ENCODE measurements around the gene ROBO1.

ROBO1 gene

DNA sequence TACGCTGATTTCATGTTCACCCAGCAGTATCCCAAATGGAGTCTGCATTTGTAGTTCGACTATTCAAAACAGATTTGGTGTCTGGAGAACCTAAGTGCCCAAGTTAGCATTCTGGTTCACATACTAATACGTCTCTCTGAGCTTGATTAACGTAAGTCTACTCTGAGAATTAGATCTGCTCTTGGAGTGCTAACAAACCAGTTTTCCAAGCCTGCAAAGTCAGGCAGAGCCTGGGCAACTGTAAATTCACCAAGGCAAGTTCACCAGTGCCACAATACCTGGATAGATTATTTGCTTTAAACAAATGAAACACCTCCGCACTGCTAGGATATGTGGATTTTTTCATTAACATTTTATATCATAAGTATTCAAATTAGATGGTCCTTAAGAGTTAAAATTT lies 912.6 kb downstream of the ROBO1 start:
- Mint-ChIP-seq H3K9me3 (peaks cover 25% of the 10 kb centered on the region), H3K4me1 (no peaks in the 10 kb centered on the region), H3K27me3 (no peaks in the 10 kb centered on the region), H3K4me3 (no peak overlapping the region), H3K27ac (ENCODE audit: low read depth) (no peak overlapping the region), H3K36me3 (ENCODE audit: insufficient read depth) (no peaks in the 10 kb centered on the region)
- ATAC-seq (replicated peaks; ENCODE audit: extremely low read depth, poor library complexity, severe bottlenecking) (no peak), DNase-seq (ENCODE audit: low spot score in 2 of 2) (no peak)

DNA sequence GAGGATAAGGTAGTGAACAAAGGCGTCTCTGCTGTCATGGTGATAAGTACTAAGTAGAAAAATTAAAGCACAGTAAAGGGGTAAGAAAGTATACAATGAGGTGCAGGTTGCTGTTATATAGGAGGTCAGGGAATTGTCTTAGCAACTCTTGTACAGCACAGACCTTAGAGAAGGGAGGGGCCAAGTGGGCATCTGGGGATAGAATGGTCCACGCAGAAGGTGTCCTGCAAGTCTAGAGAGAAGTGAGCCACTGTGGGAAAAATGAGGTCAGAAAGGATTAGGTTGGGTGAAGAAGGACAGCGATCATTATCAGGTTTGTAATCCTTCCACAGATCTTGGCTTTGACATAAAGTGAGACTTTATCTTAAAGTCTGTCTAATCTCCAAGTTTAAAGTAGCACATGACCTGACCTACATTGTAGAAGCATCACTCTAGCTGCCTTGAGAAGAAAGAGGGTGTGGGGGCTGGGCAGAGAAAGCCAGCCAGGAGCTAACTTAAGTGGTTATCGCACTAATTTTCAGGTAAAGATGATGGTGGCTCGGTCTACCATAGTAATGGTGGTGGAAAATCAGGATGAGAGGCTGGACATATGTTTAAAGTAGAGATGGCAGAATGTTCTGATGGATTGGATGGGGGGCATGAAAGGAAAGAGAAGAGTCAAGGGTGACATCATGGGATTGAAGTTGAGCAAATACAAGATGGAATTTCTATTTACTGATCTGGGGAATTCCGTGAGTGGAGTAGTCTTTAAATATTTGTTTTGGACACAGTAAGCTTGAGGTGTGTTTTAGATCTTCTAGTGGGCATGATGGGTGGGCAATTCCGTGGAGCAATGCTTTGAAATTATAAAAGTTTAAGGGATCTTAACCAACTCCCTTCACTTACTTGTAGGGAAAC lies 919.2 kb downstream of the ROBO1 start:
- Mint-ChIP-seq H3K27me3 (no peaks in the 10 kb centered on the region), H3K9me3 (peaks cover 22% of the 10 kb centered on the region), H3K27ac (ENCODE audit: low read depth) (no peak overlapping the region), H3K36me3 (ENCODE audit: insufficient read depth) (no peaks in the 10 kb centered on the region), H3K4me1 (no peaks in the 10 kb centered on the region), H3K4me3 (no peak overlapping the region)
- ATAC-seq (replicated peaks; ENCODE audit: extremely low read depth, poor library complexity, severe bottlenecking) (no peak), DNase-seq (ENCODE audit: low spot score in 2 of 2) (no peak)

DNA sequence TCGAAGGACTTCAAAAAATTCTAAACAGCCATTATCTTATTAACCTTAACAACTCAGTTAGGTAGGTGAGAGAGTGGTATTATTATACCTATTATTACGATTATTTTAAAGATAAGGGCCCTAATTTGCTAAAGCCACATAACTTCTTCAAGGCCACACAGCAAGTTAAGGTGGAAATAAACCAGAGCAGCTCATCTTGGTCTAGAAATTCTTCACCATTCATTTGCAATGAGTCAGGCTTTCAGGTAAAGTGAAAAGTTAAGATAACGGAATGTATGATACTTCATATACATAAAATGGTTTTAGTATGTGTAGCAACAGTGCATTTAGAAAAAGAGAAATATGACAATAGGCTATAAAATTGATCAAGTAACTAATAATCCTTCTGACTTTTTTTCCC lies 920.2 kb downstream of the ROBO1 start:
- DNase-seq (ENCODE audit: low spot score in 2 of 2): no peak
- Mint-ChIP-seq H3K4me1 (no peaks in the 10 kb centered on the region), H3K36me3 (ENCODE audit: insufficient read depth) (no peaks in the 10 kb centered on the region), H3K27me3 (no peaks in the 10 kb centered on the region), H3K4me3 (no peak overlapping the region), H3K27ac (ENCODE audit: low read depth) (no peak overlapping the region), H3K9me3 (peaks cover 16% of the 10 kb centered on the region)
- no peak for ATAC-seq (replicated peaks; ENCODE audit: extremely low read depth, poor library complexity, severe bottlenecking)

DNA sequence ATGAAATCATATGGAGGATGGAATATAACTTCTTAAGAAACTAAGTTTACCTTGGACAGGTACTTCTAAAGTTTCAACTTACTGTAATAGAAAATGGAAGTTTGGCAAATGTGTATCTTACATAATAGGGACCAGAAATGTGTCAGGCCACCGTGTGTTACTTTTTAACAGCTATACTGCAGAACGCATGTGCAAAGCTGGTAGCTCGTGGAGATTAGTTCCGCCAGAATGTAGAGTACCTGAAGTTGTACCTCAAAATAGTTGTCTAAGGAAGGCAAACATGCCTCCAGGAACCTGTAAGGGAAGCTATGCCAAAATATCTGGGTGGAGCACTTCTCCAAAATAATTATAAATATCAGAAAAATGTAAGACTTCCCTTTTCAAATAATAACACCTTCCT lies 920.6 kb downstream of the ROBO1 start:
- Mint-ChIP-seq H3K4me3 (no peak overlapping the region), H3K27me3 (no peaks in the 10 kb centered on the region), H3K27ac (ENCODE audit: low read depth) (no peak overlapping the region), H3K36me3 (ENCODE audit: insufficient read depth) (no peaks in the 10 kb centered on the region), H3K9me3 (peaks cover 12% of the 10 kb centered on the region), H3K4me1 (no peaks in the 10 kb centered on the region)
- no peak for ATAC-seq (replicated peaks; ENCODE audit: extremely low read depth, poor library complexity, severe bottlenecking)
- DNase-seq (ENCODE audit: low spot score in 2 of 2): no peak

DNA sequence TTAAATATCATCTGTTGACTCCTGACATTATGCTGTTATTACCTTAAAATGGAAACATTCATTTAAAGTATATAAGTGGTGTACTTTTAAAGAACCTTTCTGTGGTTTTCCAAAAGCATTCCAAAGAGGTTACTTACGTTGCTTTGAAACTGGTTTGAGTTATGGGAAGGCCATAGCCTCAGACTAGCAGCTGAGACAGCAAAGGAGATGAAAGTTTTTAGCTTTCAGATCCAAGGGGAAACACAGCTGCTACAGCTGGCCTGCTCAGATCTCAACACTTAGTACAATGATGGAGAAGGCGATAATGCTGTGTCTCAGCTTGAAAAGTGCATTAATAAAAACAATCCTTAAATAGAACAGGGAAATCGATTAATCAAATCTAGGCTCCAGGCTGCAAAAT lies 921.1 kb downstream of the ROBO1 start:
- H3K4me1 Mint-ChIP-seq: no peaks in the 10 kb centered on the region
- no peaks in the 10 kb centered on the region for H3K27me3 Mint-ChIP-seq
- no peaks in the 10 kb centered on the region for H3K36me3 Mint-ChIP-seq (ENCODE audit: insufficient read depth)
- no peak for DNase-seq (ENCODE audit: low spot score in 2 of 2)
- ATAC-seq (replicated peaks; ENCODE audit: extremely low read depth, poor library complexity, severe bottlenecking): no peak
- H3K27ac Mint-ChIP-seq (ENCODE audit: low read depth): no peak overlapping the region
- H3K4me3 Mint-ChIP-seq: no peak overlapping the region
- H3K9me3 Mint-ChIP-seq: peaks cover 11% of the 10 kb centered on the region

DNA sequence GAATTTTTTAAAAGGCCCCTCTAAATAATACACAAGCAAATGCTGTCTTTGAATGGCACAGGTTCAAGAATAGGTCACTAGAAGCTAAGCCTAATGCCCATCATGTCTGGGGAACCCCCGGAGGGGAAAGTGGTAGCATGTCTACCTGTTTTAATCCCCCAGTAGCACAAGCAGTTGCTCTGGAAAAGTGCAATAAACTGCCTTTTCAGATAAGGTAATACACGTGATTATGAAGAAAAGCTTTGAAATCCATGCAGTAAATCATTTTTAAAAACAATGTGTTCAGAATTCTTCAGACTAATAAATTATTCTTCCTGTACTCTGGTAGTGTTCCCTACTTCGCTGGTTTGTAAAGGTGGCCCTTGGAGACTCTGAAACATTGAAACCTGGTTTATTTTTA lies 922.2 kb downstream of the ROBO1 start:
- DNase-seq (ENCODE audit: low spot score in 2 of 2) (no peak), ATAC-seq (replicated peaks; ENCODE audit: extremely low read depth, poor library complexity, severe bottlenecking) (no peak)
- Mint-ChIP-seq H3K4me1 (no peaks in the 10 kb centered on the region), H3K36me3 (ENCODE audit: insufficient read depth) (no peaks in the 10 kb centered on the region), H3K4me3 (no peak overlapping the region), H3K27ac (ENCODE audit: low read depth) (no peak overlapping the region), H3K27me3 (no peaks in the 10 kb centered on the region), H3K9me3 (peaks cover 11% of the 10 kb centered on the region)

DNA sequence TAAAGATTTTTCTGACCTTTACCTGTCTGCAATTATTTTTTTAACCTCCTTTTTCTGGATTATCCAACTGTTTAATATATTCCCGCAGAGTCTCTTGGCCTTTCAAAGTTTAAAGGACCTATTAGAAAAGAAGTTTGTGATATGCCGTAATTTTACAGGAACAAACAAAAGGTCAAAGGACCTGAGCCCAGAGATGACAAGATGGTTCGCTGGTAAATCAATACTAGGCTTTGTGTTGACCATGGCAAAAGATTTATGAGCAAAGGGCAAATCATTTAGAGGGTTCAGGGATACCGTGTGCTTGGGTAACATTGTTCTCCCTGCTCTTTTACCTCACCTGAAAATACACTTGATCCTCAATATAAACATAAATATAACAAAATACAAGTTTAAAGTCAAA lies 923.5 kb downstream of the ROBO1 start:
- Mint-ChIP-seq H3K36me3 (ENCODE audit: insufficient read depth) (no peaks in the 10 kb centered on the region), H3K9me3 (peaks cover 17% of the 10 kb centered on the region), H3K4me1 (no peaks in the 10 kb centered on the region), H3K27ac (ENCODE audit: low read depth) (no peak overlapping the region), H3K27me3 (no peaks in the 10 kb centered on the region), H3K4me3 (no peak overlapping the region)
- no peak for ATAC-seq (replicated peaks; ENCODE audit: extremely low read depth, poor library complexity, severe bottlenecking)
- no peak for DNase-seq (ENCODE audit: low spot score in 2 of 2)

DNA sequence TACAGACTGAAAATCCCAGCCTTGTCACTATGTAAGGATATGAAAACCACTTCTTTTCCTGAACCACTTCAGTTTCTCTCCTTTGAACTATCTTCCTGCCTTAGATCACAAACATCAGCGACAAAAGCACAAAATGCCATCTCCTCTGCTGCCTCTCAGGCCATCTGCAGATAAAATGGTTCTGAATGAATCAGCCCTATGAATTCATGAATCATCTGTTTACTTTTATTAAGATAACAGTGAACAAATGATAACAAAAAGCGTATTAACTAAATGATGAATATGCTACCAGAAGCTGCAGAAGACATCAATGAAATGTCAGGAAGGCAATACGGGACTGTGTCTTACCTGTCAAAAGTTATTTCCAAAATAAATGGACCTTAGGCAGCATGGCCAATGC lies 928.1 kb downstream of the ROBO1 start:
- Mint-ChIP-seq H3K9me3 (peaks cover 5% of the 10 kb centered on the region), H3K36me3 (ENCODE audit: insufficient read depth) (no peaks in the 10 kb centered on the region), H3K27me3 (no peaks in the 10 kb centered on the region), H3K4me3 (no peak overlapping the region), H3K27ac (ENCODE audit: low read depth) (no peak overlapping the region), H3K4me1 (no peaks in the 10 kb centered on the region)
- no peak for DNase-seq (ENCODE audit: low spot score in 2 of 2)
- ATAC-seq (replicated peaks; ENCODE audit: extremely low read depth, poor library complexity, severe bottlenecking): no peak

DNA sequence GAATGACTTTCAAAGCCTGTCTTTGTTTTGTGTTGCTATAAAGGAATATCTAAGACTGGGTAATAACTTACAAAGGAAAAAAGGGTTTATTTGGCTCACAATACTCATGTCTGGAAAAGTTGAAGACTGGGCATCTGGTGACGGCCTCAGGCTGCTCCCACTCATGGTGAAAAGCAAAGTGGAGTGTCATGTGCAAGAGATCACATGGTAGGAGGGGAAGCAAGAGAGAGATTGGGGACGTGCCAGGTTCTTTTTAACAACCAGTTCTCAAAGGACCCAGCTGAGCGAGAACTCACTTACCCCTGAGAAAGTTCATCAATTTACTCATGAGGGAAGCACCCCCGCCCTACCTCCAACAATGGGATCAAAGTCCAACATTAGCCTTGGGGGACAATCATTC lies 929.4 kb downstream of the ROBO1 start:
- peaks cover 5% of the 10 kb centered on the region for H3K9me3 Mint-ChIP-seq
- H3K4me3 Mint-ChIP-seq: no peak overlapping the region
- H3K36me3 Mint-ChIP-seq (ENCODE audit: insufficient read depth): no peaks in the 10 kb centered on the region
- DNase-seq (ENCODE audit: low spot score in 2 of 2): no peak
- no peaks in the 10 kb centered on the region for H3K27me3 Mint-ChIP-seq
- ATAC-seq (replicated peaks; ENCODE audit: extremely low read depth, poor library complexity, severe bottlenecking): no peak
- no peaks in the 10 kb centered on the region for H3K4me1 Mint-ChIP-seq
- H3K27ac Mint-ChIP-seq (ENCODE audit: low read depth): no peak overlapping the region

DNA sequence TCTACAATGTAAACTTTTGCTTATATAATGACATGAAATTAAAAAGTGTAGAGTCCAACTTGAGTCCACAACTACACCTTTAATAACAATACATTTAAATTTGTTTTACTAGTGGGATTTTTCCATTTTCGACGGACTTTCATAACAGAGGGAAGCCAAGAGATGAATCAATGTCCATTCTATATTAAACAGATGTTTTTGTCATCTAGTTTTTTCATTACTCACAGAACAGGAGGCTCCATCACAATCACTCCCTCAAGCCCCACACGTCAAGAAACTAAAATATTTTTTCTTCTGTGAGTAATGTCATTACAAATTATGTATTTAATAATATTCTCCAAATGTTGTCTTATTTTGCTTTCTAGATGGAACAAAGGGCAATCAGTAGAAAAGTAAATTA lies 932.9 kb downstream of the ROBO1 start:
- ATAC-seq (replicated peaks; ENCODE audit: extremely low read depth, poor library complexity, severe bottlenecking): no peak
- no peaks in the 10 kb centered on the region for H3K4me1 Mint-ChIP-seq
- H3K27ac Mint-ChIP-seq (ENCODE audit: low read depth): no peak overlapping the region
- no peaks in the 10 kb centered on the region for H3K36me3 Mint-ChIP-seq (ENCODE audit: insufficient read depth)
- peaks cover 5% of the 10 kb centered on the region for H3K9me3 Mint-ChIP-seq
- H3K4me3 Mint-ChIP-seq: no peak overlapping the region
- H3K27me3 Mint-ChIP-seq: no peaks in the 10 kb centered on the region
- DNase-seq (ENCODE audit: low spot score in 2 of 2): no peak

DNA sequence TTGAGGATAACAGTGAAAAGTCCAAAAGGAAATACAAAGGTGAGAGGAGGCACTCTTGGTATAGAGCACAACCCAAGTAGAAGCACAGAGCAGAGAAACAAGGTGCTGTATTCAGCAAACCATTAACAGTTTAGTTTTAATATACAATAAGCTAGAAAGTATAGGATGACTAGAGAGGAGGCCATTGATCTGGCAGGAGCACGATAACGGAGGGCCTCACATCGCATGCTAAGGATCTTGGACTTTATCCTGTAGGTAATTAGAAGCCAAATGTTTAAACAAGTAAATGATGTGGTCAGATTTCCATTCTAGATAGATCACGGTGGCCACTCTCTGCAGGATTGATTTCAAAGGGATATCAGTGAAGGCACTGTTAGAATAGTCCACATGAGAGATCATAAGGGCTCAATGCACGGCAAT lies 935.0 kb downstream of the ROBO1 start:
- H3K36me3 Mint-ChIP-seq (ENCODE audit: insufficient read depth): no peaks in the 10 kb centered on the region
- DNase-seq (ENCODE audit: low spot score in 2 of 2): no peak
- no peak overlapping the region for H3K4me3 Mint-ChIP-seq
- no peaks in the 10 kb centered on the region for H3K9me3 Mint-ChIP-seq
- no peak for ATAC-seq (replicated peaks; ENCODE audit: extremely low read depth, poor library complexity, severe bottlenecking)
- H3K27ac Mint-ChIP-seq (ENCODE audit: low read depth): no peak overlapping the region
- no peaks in the 10 kb centered on the region for H3K4me1 Mint-ChIP-seq
- no peaks in the 10 kb centered on the region for H3K27me3 Mint-ChIP-seq

DNA sequence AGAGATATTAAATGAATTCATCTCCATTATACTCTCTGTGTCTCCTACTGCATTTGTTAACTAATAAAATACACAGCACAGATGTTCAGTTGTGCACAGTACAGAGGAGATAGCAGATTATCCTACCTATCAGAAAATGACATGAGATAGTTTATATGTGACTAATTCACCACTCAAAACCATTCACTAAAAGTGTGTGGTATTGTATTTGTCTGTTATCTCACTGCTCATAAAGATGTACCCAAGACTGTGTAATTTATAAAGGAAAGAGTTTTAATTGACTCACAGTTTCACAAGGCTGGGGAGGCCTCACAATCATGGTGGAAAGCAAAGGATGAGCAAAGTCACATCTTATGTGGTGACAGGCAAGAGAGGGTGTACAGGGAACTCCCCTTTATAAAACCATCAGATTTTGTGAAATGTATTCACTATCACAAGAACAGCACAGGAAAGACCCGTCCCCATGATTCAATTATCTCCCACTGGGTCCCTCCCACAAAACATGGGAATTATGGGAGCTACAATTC lies 936.3 kb downstream of the ROBO1 start:
- no peak overlapping the region for H3K27ac Mint-ChIP-seq (ENCODE audit: low read depth)
- H3K36me3 Mint-ChIP-seq (ENCODE audit: insufficient read depth): no peaks in the 10 kb centered on the region
- ATAC-seq (replicated peaks; ENCODE audit: extremely low read depth, poor library complexity, severe bottlenecking) (no peak), DNase-seq (ENCODE audit: low spot score in 2 of 2) (no peak)
- no peaks in the 10 kb centered on the region for H3K27me3 Mint-ChIP-seq
- H3K4me1 Mint-ChIP-seq: no peaks in the 10 kb centered on the region
- no peak overlapping the region for H3K4me3 Mint-ChIP-seq
- peaks cover 5% of the 10 kb centered on the region for H3K9me3 Mint-ChIP-seq

DNA sequence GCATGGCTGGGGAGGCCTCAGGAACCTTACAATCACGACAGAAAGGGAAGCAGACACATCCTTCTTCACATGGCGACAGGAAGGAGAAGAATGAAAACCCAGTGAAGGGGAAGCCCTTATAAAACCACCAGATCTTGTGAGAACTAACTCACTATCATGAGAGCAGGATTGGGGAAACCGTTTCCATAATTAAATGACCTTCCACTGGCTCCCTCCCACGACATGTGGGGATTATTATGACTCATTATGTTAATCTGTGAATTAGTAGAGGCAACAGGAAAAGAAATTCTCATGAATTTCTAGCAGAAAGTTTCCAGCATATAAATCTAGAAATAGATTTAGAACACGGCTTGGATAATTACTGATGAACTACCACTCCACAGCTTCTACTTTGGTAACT lies 937.3 kb downstream of the ROBO1 start:
- DNase-seq (ENCODE audit: low spot score in 2 of 2) (no peak), ATAC-seq (replicated peaks; ENCODE audit: extremely low read depth, poor library complexity, severe bottlenecking) (no peak)
- H3K27me3 Mint-ChIP-seq: no peaks in the 10 kb centered on the region
- H3K4me1 Mint-ChIP-seq: no peaks in the 10 kb centered on the region
- H3K36me3 Mint-ChIP-seq (ENCODE audit: insufficient read depth): no peaks in the 10 kb centered on the region
- no peak overlapping the region for H3K27ac Mint-ChIP-seq (ENCODE audit: low read depth)
- H3K4me3 Mint-ChIP-seq: no peak overlapping the region
- H3K9me3 Mint-ChIP-seq: peaks cover 5% of the 10 kb centered on the region
